H1 (cell line): Measurements from ENCODE around the gene SBSN. TPM values are rescaled to one million over a fixed set of nuclear protein-coding genes. Genes with fewer than 3 reads are reported as not detected.

Source experiments
- ASH2L ChIP-seq: fragments of 200-600, 300-600 bp; sonication (generic); IDR thresholded peaks from one replicate; pipeline ENCODE4 v1.7.1; 2017; ENCODE audit warnings: low read length
- ATF3 ChIP-seq: IDR thresholded peaks from 2 replicates; pipeline ENCODE4 v1.6.1; 2011; ENCODE audit warnings: low read depth, mild to moderate bottlenecking, low read length; ENCODE audit not compliant: insufficient read depth
- BRCA1 ChIP-seq: IDR thresholded peaks from 2 replicates; pipeline ENCODE4 v1.6.1; 2012; ENCODE audit warnings: low read depth, low read length, improper control_type of control experiment
- CTCF ChIP-seq, 3 experiments: IDR thresholded peaks; 1 replicate in 2 of 3; 2 replicates in 1 of 3; pipeline versions ENCODE4 v1.5.1 to v1.6.1; 2011; ENCODE audit warnings: low read length in 3 of 3, mild to moderate bottlenecking in 3 of 3, inconsistent platforms in 2 of 3, low read depth in 1 of 3, moderate library complexity in 1 of 3; ENCODE audit not compliant: insufficient read depth in 1 of 3; ENCODE audit errors: control extremely low read depth in 1 of 3
- GABPA ChIP-seq: IDR thresholded peaks from 2 replicates; pipeline ENCODE4 v1.6.1; 2011; ENCODE audit warnings: mild to moderate bottlenecking, low read length, moderate library complexity, borderline replicate concordance; ENCODE audit not compliant: insufficient read depth
- HDAC6 ChIP-seq: IDR thresholded peaks from one replicate; pipeline ENCODE4 v1.7.1; 2012; ENCODE audit warnings: low read depth, mild to moderate bottlenecking, inconsistent platforms, low read length, moderate library complexity
- KDM4A ChIP-seq: IDR thresholded peaks from one replicate; pipeline ENCODE4 v1.7.1; 2012; ENCODE audit warnings: low read depth, mild to moderate bottlenecking, moderate library complexity, low read length, inconsistent platforms; ENCODE audit not compliant: severe bottlenecking
- PHF8 ChIP-seq: fragments of 200-600 bp; sonication (generic); conservative IDR thresholded peaks from 2 replicates; pipeline ENCODE4 v1.7.1; 2012; ENCODE audit warnings: low read depth, mild to moderate bottlenecking, inconsistent platforms, low read length, moderate library complexity
- POLR2AphosphoS5 ChIP-seq: IDR thresholded peaks from 2 replicates; pipeline ENCODE4 v1.6.1; 2011; ENCODE audit warnings: low read depth, low read length
- RAD21 ChIP-seq, 2 experiments: IDR thresholded peaks in 1 of 2; conservative IDR thresholded peaks in 1 of 2; 2 replicates each; pipeline ENCODE4 v1.6.1; 2011; ENCODE audit warnings: low read depth in 2 of 2, low read length in 2 of 2, improper control_type of control experiment in 1 of 2, inconsistent platforms in 1 of 2, mild to moderate bottlenecking in 1 of 2, moderate library complexity in 1 of 2
- SAP30 ChIP-seq: fragments of 300-600 bp; sonication (generic); IDR thresholded peaks from 2 replicates; pipeline ENCODE4 v1.7.1; 2012; ENCODE audit warnings: low read length, moderate library complexity, mild to moderate bottlenecking, inconsistent platforms; ENCODE audit not compliant: insufficient read depth, insufficient replicate concordance
- SP1 ChIP-seq: IDR thresholded peaks from 2 replicates; pipeline ENCODE4 v1.6.1; 2011; ENCODE audit warnings: low read depth, low read length
- SP4 ChIP-seq: IDR thresholded peaks from 2 replicates; pipeline ENCODE4 v1.6.1; 2012; ENCODE audit warnings: low read length, inconsistent platforms
- TAF1 ChIP-seq: IDR thresholded peaks from 2 replicates; pipeline ENCODE4 v1.6.1; 2011; ENCODE audit warnings: mild to moderate bottlenecking, low read depth, low read length
- TAF7 ChIP-seq: optimal IDR thresholded peaks from 2 replicates; pipeline ENCODE3; 2011; ENCODE audit warnings: low read depth, mild to moderate bottlenecking, inconsistent platforms, low read length, moderate library complexity, borderline replicate concordance
- TEAD4 ChIP-seq: IDR thresholded peaks from 2 replicates; pipeline ENCODE4 v1.6.1; 2012; ENCODE audit warnings: low read depth, low read length, inconsistent platforms, mixed read lengths
- YY1 ChIP-seq: IDR thresholded peaks from 2 replicates; pipeline ENCODE4 v1.6.1; 2011; ENCODE audit warnings: low read depth, mild to moderate bottlenecking, low read length
- polyA plus RNA-seq, 7 experiments: library from polyadenylated mRNA; depleted of rRNA in 3 of 7; stranded (reverse) in 5 of 7; unstranded in 2 of 7; fragments of >200 nt in 5 of 7; fragments of 200-250 nt in 2 of 7; gene quantifications; 1 replicate in 5 of 7; 2 replicates in 1 of 7; 4 replicates in 1 of 7; pipeline versions ENCODE4 v1.2.1 to v1.2.3, GENCODE V29; 2011 to 2013; ENCODE audit warnings: missing spikeins in 2 of 7, mixed read lengths in 2 of 7
- total RNA-seq: library from RNA; stranded (reverse); fragmentation: NEBNext Ultra II Directional; extraction: Animal tissue kit (Norgen Biotek cat#: 25700); gene quantifications from 2 replicates; pipeline ENCODE4 v1.2.1, GENCODE V29; 2021
- TF ChIP-seq, protein P1 (sequence below): IDR thresholded peaks from 2 replicates; pipeline ENCODE4 v1.6.1; 2011; ENCODE audit warnings: low read length, improper control_type of control experiment
- TF ChIP-seq, protein P2 (sequence below): IDR thresholded peaks from 2 replicates; pipeline ENCODE4 v1.6.1; 2012; ENCODE audit warnings: inconsistent platforms

Gene SBSN
- total and polyA plus RNA-seq, 2 of the 8 experiments (the other 6 are each of a cell fraction or from before 2014, with no cell fraction given), result not detected

GRCh38 chr19:35509861-35510625 lies 18.1 kb downstream of the SBSN start (continued):
- TF ChIP-seq, protein P1, sequence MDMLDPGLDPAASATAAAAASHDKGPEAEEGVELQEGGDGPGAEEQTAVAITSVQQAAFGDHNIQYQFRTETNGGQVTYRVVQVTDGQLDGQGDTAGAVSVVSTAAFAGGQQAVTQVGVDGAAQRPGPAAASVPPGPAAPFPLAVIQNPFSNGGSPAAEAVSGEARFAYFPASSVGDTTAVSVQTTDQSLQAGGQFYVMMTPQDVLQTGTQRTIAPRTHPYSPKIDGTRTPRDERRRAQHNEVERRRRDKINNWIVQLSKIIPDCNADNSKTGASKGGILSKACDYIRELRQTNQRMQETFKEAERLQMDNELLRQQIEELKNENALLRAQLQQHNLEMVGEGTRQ, result no peak
- TF ChIP-seq PHF8 (peak; percentile 90), CTCF (IDR thresholded peaks at IDR 0.05; ENCODE audit: control extremely low read depth in 1 of 3, insufficient read depth in 1 of 3, low read depth in 1 of 3, low read length in 3 of 3) (peak; percentile 94 to 97 (median 96)), ATF3 (no peak), SAP30 (no peak), HDAC6 (no peak), TEAD4 (peak; percentile 99), TAF7 (peak; percentile 82), KDM4A (peak; percentile 36), POLR2AphosphoS5 (peak; percentile 95), BRCA1 (no peak; the same call in 1 of the 2 replicates), SP1 (peak; percentile 66; the same call in 1 of the 2 replicates), ASH2L (peak; percentile 58), SP4 (peak; percentile 59; the same call in 1 of the 2 replicates), TAF1 (peak; percentile 88), YY1 (peak; percentile 90), GABPA (no peak), RAD21 (IDR thresholded peaks at IDR 0.05 in 1 of 2, conservative IDR thresholded peaks at IDR 0.05 in 1 of 2; ENCODE audit: low read depth in 2 of 2, low read length in 2 of 2) (peak; percentile 71 to 80)
- TF ChIP-seq, protein P2, sequence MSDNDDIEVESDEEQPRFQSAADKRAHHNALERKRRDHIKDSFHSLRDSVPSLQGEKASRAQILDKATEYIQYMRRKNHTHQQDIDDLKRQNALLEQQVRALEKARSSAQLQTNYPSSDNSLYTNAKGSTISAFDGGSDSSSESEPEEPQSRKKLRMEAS, result peak; percentile 35; the same call in 1 of the 2 replicates
